Measurements from ENCODE around the gene CTLA4. TPM values are rescaled to one million over a fixed set of nuclear protein-coding genes. Genes with fewer than 3 reads are reported as not detected.
"Not testable (repeated sequence)": the region's sequence is repeated elsewhere in the genome, so short reads cannot be mapped to it uniquely, and the experiment has no call there.

The CTLA4 gene
- total RNA-seq, 4 donors from 2014 or later, result 1.2 TPM; not detected in 3

DNA sequence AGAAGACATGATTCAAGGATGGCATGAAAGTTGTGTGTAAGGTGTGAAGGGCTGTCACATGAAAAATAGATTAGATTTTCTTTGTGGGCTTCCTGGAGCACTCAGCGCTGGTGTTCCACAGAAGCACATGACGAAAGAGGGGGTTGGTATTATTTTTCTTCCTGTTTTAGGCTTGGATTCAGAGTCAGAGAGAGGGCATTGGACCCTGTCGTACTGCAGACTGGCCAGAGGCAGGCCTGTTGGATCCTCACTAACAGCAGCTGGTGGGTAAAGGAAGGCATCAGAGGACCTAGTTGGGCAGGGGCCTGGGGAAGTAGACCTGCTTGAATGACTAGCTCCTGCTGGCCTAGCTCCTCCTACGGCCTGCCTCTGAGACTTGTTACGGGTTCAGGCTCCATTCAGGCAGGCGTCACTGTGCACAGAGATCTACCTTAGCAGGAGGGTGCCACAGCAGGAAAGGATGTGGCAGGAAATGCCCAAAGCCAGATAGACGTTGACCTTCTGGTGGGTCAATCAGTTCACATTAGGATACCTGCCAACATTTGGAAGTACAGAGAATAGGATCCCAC is 13.1 kb downstream of the CTLA4 start:
- H3K36me3 ChIP-seq, result no peaks in the 10 kb centered on the region
- H3K4me1 ChIP-seq, result peaks cover 4% of the 10 kb centered on the region
- H3K4me3 ChIP-seq, result no peak overlapping the region
- no peak for DNase-seq (ENCODE audit: low spot score in 2 of 2)
- no peak for TF ChIP-seq EP300 (IDR thresholded peaks at IDR 0.05)
- no peak overlapping the region for H3K27ac ChIP-seq
- no peaks in the 10 kb centered on the region for H3K27me3 ChIP-seq
- WGBS, result 92% methylated on average over 7 of the region's 7 CpGs
- H3K9me3 ChIP-seq, result no peaks in the 10 kb centered on the region

DNA sequence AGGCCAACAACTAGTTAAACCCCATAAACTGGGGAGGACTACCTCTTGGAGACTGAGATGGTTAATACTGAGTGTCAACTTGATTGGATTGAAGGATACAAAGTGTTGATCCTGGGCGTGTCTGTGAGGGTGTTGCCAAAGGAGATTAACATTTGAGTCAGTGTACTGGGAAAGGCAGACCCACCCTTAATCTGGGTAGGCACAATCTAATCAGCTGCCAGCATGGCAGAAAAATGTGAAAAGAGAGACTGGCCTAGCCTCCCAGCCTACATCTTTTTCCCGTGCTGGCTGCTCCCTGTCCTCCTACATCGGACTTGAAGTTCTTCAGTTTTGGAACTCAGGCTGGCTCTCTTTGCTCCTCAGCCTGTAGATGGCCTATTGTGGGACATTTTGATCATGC is 13.6 kb downstream of the CTLA4 start:
- not testable (repeated sequence) for H3K4me3 ChIP-seq; DNase-seq (ENCODE audit: low spot score in 2 of 2); H3K27me3 ChIP-seq; H3K9me3 ChIP-seq; H3K4me1 ChIP-seq; H3K36me3 ChIP-seq; H3K27ac ChIP-seq
- 66% methylated on average over 3 of the region's 3 CpGs for WGBS

DNA sequence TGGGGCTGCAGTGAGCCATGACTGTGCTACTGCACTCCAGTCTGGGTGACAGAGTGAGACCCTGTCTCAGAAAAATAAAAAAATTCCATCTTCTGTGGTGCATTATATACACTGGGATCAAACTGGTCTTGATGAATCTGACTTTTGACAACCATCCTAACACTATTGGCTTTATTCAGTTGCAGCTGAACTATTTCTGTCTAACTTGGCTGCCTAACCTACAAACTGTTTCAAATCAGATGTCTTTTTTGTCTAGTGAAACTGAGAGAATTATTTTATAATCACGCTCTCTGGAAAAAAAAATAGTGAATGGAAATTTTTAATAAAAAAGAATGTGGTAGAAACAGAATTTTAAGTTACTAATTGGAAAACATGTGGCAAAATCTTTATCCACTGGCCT is 15.0 kb downstream of the CTLA4 start:
- Histone ChIP-seq H3K4me3 (no peak overlapping the region), H3K9me3 (no peaks in the 10 kb centered on the region), H3K27ac (no peak overlapping the region), H3K36me3 (no peaks in the 10 kb centered on the region), H3K4me1 (peaks cover 4% of the 10 kb centered on the region), H3K27me3 (no peaks in the 10 kb centered on the region)
- no peak for DNase-seq (ENCODE audit: low spot score in 2 of 2)
- 57% methylated on average over 1 of the region's 1 CpG for WGBS
- TF ChIP-seq EP300 (IDR thresholded peaks at IDR 0.05) (no peak), POLR2A (IDR thresholded peaks at IDR 0.05) (no peak), CTCF (IDR thresholded peaks at IDR 0.05) (no peak), POLR2AphosphoS5 (IDR thresholded peaks at IDR 0.05) (no peak)

DNA sequence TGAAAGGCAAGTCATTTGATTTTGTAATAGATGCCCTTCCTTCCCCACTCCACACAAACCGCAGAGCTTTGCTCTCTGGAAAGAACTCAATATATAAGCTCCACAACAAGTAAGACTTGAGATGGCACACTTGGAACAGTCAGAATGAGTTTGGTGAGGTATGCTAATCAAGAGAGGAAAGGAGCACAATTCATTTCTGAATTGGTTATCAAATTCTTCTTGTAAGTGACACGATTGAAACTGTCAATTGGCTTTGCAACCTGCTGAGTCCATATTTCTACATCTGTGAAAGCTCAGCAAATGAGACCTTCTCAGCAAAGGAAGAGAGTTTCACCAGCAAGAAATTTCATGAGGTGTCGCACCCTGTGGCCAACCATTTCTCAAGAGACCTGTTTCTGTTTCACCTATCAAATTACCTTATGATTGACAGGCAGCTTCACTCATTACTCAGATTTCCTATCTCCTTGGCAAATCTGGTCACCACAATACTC is 19.1 kb downstream of the CTLA4 start:
- Histone ChIP-seq H3K4me1 (no peaks in the 10 kb centered on the region), H3K36me3 (no peaks in the 10 kb centered on the region), H3K27me3 (no peaks in the 10 kb centered on the region), H3K4me3 (no peak overlapping the region), H3K27ac (no peak overlapping the region), H3K9me3 (no peaks in the 10 kb centered on the region)
- WGBS, result 77% methylated on average over 3 of the region's 3 CpGs
- TF ChIP-seq EP300 (IDR thresholded peaks at IDR 0.05) (no peak), POLR2AphosphoS5 (IDR thresholded peaks at IDR 0.05) (no peak), CTCF (IDR thresholded peaks at IDR 0.05) (no peak), POLR2A (IDR thresholded peaks at IDR 0.05) (no peak)
- no peak for DNase-seq (ENCODE audit: low spot score in 2 of 2)

- TF ChIP-seq POLR2A (IDR thresholded peaks at IDR 0.05), result no peak
- no peak for TF ChIP-seq EP300 (IDR thresholded peaks at IDR 0.05)
- no peak for TF ChIP-seq CTCF (IDR thresholded peaks at IDR 0.05)
- TF ChIP-seq POLR2AphosphoS5 (IDR thresholded peaks at IDR 0.05), result no peak
- no peaks in the 10 kb centered on the region for H3K27me3 ChIP-seq
- H3K27ac ChIP-seq, result no peak overlapping the region
- H3K9me3 ChIP-seq, result no peaks in the 10 kb centered on the region
- H3K4me3 ChIP-seq, result no peak overlapping the region
- H3K36me3 ChIP-seq, result no peaks in the 10 kb centered on the region
- no peak for DNase-seq (ENCODE audit: low spot score in 2 of 2)
- no peaks in the 10 kb centered on the region for H3K4me1 ChIP-seq
Observed at GRCh38 chr2:203887677-203888076, 20.1 kb downstream of the CTLA4 start.

- 96% methylated on average over 1 of the region's 1 CpG for WGBS
- H3K27ac ChIP-seq, result no peak overlapping the region
Observed at GRCh38 chr2:203889542-203889941, 22.0 kb downstream of the CTLA4 start.

More at GRCh38 chr2:203889542-203889941, 22.0 kb downstream of the CTLA4 start:
- DNase-seq (ENCODE audit: low spot score in 2 of 2), result no peak
- H3K4me3 ChIP-seq, result no peak overlapping the region
- no peaks in the 10 kb centered on the region for H3K36me3 ChIP-seq
- no peaks in the 10 kb centered on the region for H3K4me1 ChIP-seq
- no peaks in the 10 kb centered on the region for H3K9me3 ChIP-seq
- H3K27me3 ChIP-seq, result no peaks in the 10 kb centered on the region
- TF ChIP-seq CTCF (IDR thresholded peaks at IDR 0.05), result no peak
- no peak for TF ChIP-seq POLR2A (IDR thresholded peaks at IDR 0.05)
- TF ChIP-seq POLR2AphosphoS5 (IDR thresholded peaks at IDR 0.05), result no peak
- no peak for TF ChIP-seq EP300 (IDR thresholded peaks at IDR 0.05)

Measured in suprapubic skin (tissue), 4 donors.